KMS-11 (cell line): Measurements from ENCODE around the gene PTPA.

Experiments
- H2AFZ ChIP-seq: fragments of 200-600 bp; sonication (generic); 2 replicates; pipeline ENCODE4 v1.6.1; 2016; ENCODE audit warnings: antibody characterized with exemption, mixed run types, low read depth
- H3K27ac ChIP-seq: fragments of 200-600 bp; sonication (generic); 2 replicates; pipeline ENCODE4 v1.6.1; 2016; ENCODE audit warnings: mild to moderate bottlenecking, mixed run types
- H3K27me3 ChIP-seq: fragments of 200-600 bp; sonication (generic); 2 replicates; pipeline ENCODE4 v1.6.1; 2017; ENCODE audit warnings: mild to moderate bottlenecking, low read depth, mixed run types, moderate library complexity; ENCODE audit not compliant: insufficient read depth
- H3K36me3 ChIP-seq: fragments of 200-600 bp; sonication (generic); 2 replicates; pipeline ENCODE4 v1.6.1; 2017; ENCODE audit warnings: mild to moderate bottlenecking, mixed run types; ENCODE audit not compliant: insufficient read depth
- H3K4me1 ChIP-seq: fragments of 200-600 bp; sonication (generic); 2 replicates; pipeline ENCODE4 v1.6.1; 2016; ENCODE audit warnings: mild to moderate bottlenecking, low read depth, mixed run types; ENCODE audit not compliant: poor library complexity, severe bottlenecking
- H3K4me2 ChIP-seq: fragments of 200-600 bp; sonication (generic); 2 replicates; pipeline ENCODE4 v1.7.0; 2016; ENCODE audit warnings: mild to moderate bottlenecking, mixed run types
- H3K4me3 ChIP-seq: fragments of 200-600 bp; sonication (generic); IDR thresholded peaks from 2 replicates; pipeline ENCODE4 v1.6.1; 2017; ENCODE audit warnings: low read depth, low read length, mixed read lengths; ENCODE audit not compliant: insufficient read depth
- H3K79me2 ChIP-seq: fragments of 200-600 bp; sonication (generic); 2 replicates; pipeline ENCODE4 v1.6.1; 2016; ENCODE audit warnings: low read depth, mixed run types; ENCODE audit not compliant: insufficient read depth
- H3K9ac ChIP-seq: fragments of 200-600 bp; sonication (generic); 2 replicates; pipeline ENCODE4 v1.6.1; 2016; ENCODE audit warnings: mild to moderate bottlenecking, mixed run types
- H4K20me1 ChIP-seq: fragments of 200-600 bp; sonication (generic); 2 replicates; pipeline ENCODE4 v1.6.1; 2016; ENCODE audit warnings: mild to moderate bottlenecking, mixed run types; ENCODE audit not compliant: insufficient read depth
- CTCF ChIP-seq: fragments of 200-600 bp; sonication (generic); conservative IDR thresholded peaks from 2 replicates; pipeline ENCODE4 v1.6.1; 2017; ENCODE audit warnings: low read depth, mild to moderate bottlenecking, antibody characterized with exemption, low read length, moderate library complexity, mixed read lengths

Gene PTPA

GRCh38 chr9:129174724-129175514 lies 63.7 kb downstream of the PTPA start:
- Histone ChIP-seq H3K4me2 (peak overlapping the region; percentile 77), H3K27ac (peak overlapping the region; percentile 48), H3K27me3 (no peaks in the 10 kb centered on the region), H3K9ac (peak overlapping the region; percentile 73), H3K79me2 (peaks cover 12% of the 10 kb centered on the region), H3K4me1 (peaks cover 14% of the 10 kb centered on the region), H2AFZ (peak overlapping the region; percentile 70), H4K20me1 (no peaks in the 10 kb centered on the region), H3K36me3 (no peaks in the 10 kb centered on the region), H3K4me3 (no peak overlapping the region)
- no peak for TF ChIP-seq CTCF

DNA sequence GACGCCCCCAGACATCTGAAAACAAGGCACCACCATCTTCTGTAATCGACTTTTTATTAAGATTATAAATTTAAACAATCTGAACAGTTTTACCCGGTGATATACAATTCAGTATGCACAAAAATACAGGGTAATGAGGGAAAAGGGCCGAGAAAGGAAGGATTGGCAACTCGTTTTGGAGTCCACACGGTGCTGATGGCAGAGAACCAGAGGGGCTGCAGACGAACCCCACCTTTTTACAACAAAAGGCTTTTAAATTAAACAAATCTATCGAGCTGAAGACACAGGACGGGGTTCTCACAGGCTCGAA lies 64.3 kb downstream of the PTPA start:
- H4K20me1 ChIP-seq: no peaks in the 10 kb centered on the region
- TF ChIP-seq CTCF: no peak
- peak overlapping the region; percentile 77 for H3K4me2 ChIP-seq
- no peak overlapping the region for H3K4me3 ChIP-seq
- H3K27ac ChIP-seq: peak overlapping the region; percentile 48
- H3K79me2 ChIP-seq: peaks cover 12% of the 10 kb centered on the region
- no peaks in the 10 kb centered on the region for H3K27me3 ChIP-seq
- no peaks in the 10 kb centered on the region for H3K36me3 ChIP-seq
- peak overlapping the region; percentile 70; the same call in 1 of the 2 replicates for H2AFZ ChIP-seq
- H3K4me1 ChIP-seq: peaks cover 14% of the 10 kb centered on the region
- peak overlapping the region; percentile 73; the same call in 1 of the 2 replicates for H3K9ac ChIP-seq

DNA sequence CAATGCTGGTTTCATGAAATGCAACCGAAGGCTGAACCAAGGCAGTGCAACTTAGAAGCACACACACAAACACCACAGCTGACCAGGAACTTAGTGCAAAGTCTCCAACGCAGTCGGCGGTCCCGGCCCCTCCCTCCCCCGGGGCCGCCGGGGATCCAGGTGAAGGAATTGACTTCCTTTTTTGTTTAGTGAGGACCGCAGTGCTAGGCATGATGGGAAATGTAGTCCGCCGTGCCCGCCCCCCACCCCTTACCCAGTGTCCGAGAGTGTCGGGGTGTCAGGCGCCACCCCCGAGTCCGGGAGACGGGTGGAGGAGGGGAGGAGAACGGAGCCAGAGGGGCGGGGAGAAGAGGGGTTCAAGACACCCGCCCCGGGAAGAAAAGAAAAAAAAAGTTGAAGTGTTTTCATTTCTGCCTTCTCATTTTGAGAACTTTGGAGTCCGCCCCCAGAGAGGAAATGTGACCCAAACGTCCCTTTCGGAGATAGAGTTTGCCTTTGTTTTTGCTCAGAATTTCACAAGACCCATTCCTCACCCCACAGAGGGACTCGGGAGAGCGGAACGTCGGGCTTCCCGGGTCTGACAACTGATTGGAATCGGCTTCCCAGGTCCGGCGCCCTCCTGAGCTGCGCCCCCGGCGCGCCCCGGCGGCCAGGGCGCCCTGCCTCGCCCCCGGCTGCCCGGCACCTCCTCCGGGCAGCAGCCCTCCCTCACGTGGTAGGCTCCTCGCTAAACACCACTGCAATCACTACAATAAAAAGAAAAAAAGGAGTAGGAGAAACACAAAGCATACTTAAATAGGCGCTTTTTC lies 64.8 kb downstream of the PTPA start:
- H3K4me3 ChIP-seq: no peak overlapping the region
- peak overlapping the region; percentile 48 for H3K27ac ChIP-seq
- no peak for TF ChIP-seq CTCF
- H3K4me2 ChIP-seq: peak overlapping the region; percentile 77
- H3K36me3 ChIP-seq: no peaks in the 10 kb centered on the region
- 0 out of 2 replicates have a peak overlapping the region, but pooled peaks have one; percentile 0 for H2AFZ ChIP-seq
- H3K27me3 ChIP-seq: no peaks in the 10 kb centered on the region
- H3K9ac ChIP-seq: peak overlapping the region; percentile 73
- H3K79me2 ChIP-seq: peaks cover 12% of the 10 kb centered on the region
- H3K4me1 ChIP-seq: peaks cover 14% of the 10 kb centered on the region
- no peaks in the 10 kb centered on the region for H4K20me1 ChIP-seq

- H3K9ac ChIP-seq: peak overlapping the region; percentile 66
- H4K20me1 ChIP-seq: no peaks in the 10 kb centered on the region
- H3K4me2 ChIP-seq: peak overlapping the region; percentile 77
- peaks cover 12% of the 10 kb centered on the region for H3K79me2 ChIP-seq
- H3K4me3 ChIP-seq: no peak overlapping the region
- H3K4me1 ChIP-seq: peaks cover 14% of the 10 kb centered on the region
- no peak for TF ChIP-seq CTCF
- no peaks in the 10 kb centered on the region for H3K27me3 ChIP-seq
- peak overlapping the region; percentile 48 for H3K27ac ChIP-seq
- H3K36me3 ChIP-seq: no peaks in the 10 kb centered on the region
- H2AFZ ChIP-seq: no peak overlapping the region
Measured at GRCh38 chr9:129176701-129177442, 65.7 kb downstream of the PTPA start.
